Erythroblast (primary cell): ENCODE data around the gene UNC13C.

Experiments
- GATA1 ChIP-seq: IDR thresholded peaks from 2 replicates; pipeline ENCODE4 v1.6.1; 2011; ENCODE audit warnings: low read depth, mild to moderate bottlenecking, control low read depth, low read length, moderate library complexity
- POLR2A ChIP-seq: IDR thresholded peaks from 2 replicates; pipeline ENCODE4 v1.6.1; 2011; ENCODE audit warnings: mild to moderate bottlenecking, low read length

GRCh38 chr15:54131410-54131809, 153.2 kb downstream of the UNC13C start:
- TF ChIP-seq POLR2A, result no peak
- TF ChIP-seq GATA1, result no peak
